Activated B cell treated with CpG ODN at 0.5 μM for 24 hours (primary cell): ENCODE results near the gene MST1R. TPM values are rescaled to one million over a fixed set of nuclear protein-coding genes. Genes with fewer than 3 reads are reported as not detected.

Source experiments
- ATAC-seq: fragments of 200-7000 bp; cut with Tn5 transposase; one replicate; pipeline ENCODE4 v1.10.0; 2021; ENCODE audit warnings: low read depth, mild to moderate bottlenecking, moderate library complexity
- CTCF ChIA-PET: fragments of 350-600 bp; sonication (Branson Sonifier 250); formaldehyde crosslinking; loops from one replicate; lab custom pipeline; 2021; ENCODE audit warnings: antibody characterized with exemption; lab: Charles Lee
- POLR2A ChIA-PET: fragments of 350-600 bp; sonication (Branson Sonifier 250); formaldehyde crosslinking; loops from one replicate; lab custom pipeline; 2021; ENCODE audit warnings: antibody characterized with exemption; lab: Charles Lee
- DNase-seq: peaks from one replicate; pipeline ENCODE4 v3.0.0; 2022
- H3K27ac Mint-ChIP-seq: one replicate; pipeline ENCODE4 v1.8.0; 2020; ENCODE audit warnings: mixed read lengths
- H3K27me3 Mint-ChIP-seq: one replicate; pipeline ENCODE4 v1.8.0; 2021; ENCODE audit warnings: mixed read lengths
- H3K36me3 Mint-ChIP-seq: one replicate; pipeline ENCODE4 v1.8.0; 2021; ENCODE audit warnings: low read depth, mixed read lengths
- H3K4me1 Mint-ChIP-seq: one replicate; pipeline ENCODE4 v1.8.0; 2021; ENCODE audit warnings: mixed read lengths
- H3K4me3 Mint-ChIP-seq: one replicate; pipeline ENCODE4 v1.8.0; 2020; ENCODE audit warnings: mild to moderate bottlenecking, mixed read lengths
- H3K9me3 Mint-ChIP-seq: one replicate; pipeline ENCODE4 v1.8.0; 2020; ENCODE audit warnings: mixed read lengths
- CTCF ChIP-seq: fragments of 200-600 bp; IDR thresholded peaks from one replicate; pipeline ENCODE4 v1.8.0; 2022; ENCODE audit warnings: antibody characterized with exemption, mild to moderate bottlenecking
- intact Hi-C: fragments of 100-400 bp; cut with micrococcal nuclease; formaldehyde crosslinking; loops from one replicate; pipeline ENCODE4 v1.15.1; 2024
- total RNA-seq: library from RNA; stranded (reverse); gene quantifications from 2 replicates; pipeline ENCODE4 v1.2.3, GENCODE V29; 2022

The MST1R gene
- total RNA-seq, 1 donor from 2014 or later: 1.6 TPM

- H3K4me1 Mint-ChIP-seq: peaks cover 16% of the 10 kb centered on the region
- H3K27me3 Mint-ChIP-seq: no peaks in the 10 kb centered on the region
- H3K36me3 Mint-ChIP-seq: no peaks in the 10 kb centered on the region
- H3K4me3 Mint-ChIP-seq: peak within 1 kb of the TSS; percentile 86
- peak within 1 kb of the TSS; percentile 79 for H3K27ac Mint-ChIP-seq
- ChIA-PET POLR2A (interaction anchor here (0.5 to 4.2 kb wide), 11 partner anchors 10 to 398 kb away, joined by 3 to 72 read pairs (median 3); partner anchors contain the start of genes GMPPB, GNAI2, INKA1 and RBM6), CTCF (interaction anchor here (1.0 to 1.7 kb wide), 5 partner anchors 10 to 91 kb away, joined by 3 to 5 read pairs (median 4); partner anchors contain the start of gene RBM6)
- H3K9me3 Mint-ChIP-seq: no peaks in the 10 kb centered on the region
- peak; percentile 95 for ATAC-seq
- no peak for TF ChIP-seq CTCF
- peak; percentile 92 for DNase-seq
- intact Hi-C loops: loop anchor here (1.0 to 5.0 kb wide), 6 partner anchors 10 to 1373 kb away; partner anchors contain the start of genes NICN1, PFKFB4 and TRAIP
Measured at GRCh38 chr3:49929291-49930167, 25.9 kb upstream of the MST1R start, which contains the start of gene MON1A. MON1A (minus strand) TSS chr3:49929811; CDS start chr3:49913346, 16,465 bp downstream.

GRCh38 chr3:49928481-49929017 is 24.9 kb upstream of the MST1R start:
- no peak for TF ChIP-seq CTCF
- Mint-ChIP-seq H3K36me3 (no peaks in the 10 kb centered on the region), H3K4me1 (peaks cover 16% of the 10 kb centered on the region), H3K27me3 (no peaks in the 10 kb centered on the region), H3K4me3 (peak overlapping the region; percentile 86), H3K27ac (no peak overlapping the region), H3K9me3 (no peaks in the 10 kb centered on the region)
- ATAC-seq (no peak), DNase-seq (no peak)
- ChIA-PET CTCF (interaction anchor here (1.4 to 1.7 kb wide), 3 partner anchors 11 to 389 kb away, joined by 4 to 5 read pairs (median 4); no protein-coding TSS in a partner anchor), POLR2A (interaction anchor here (0.6 to 4.2 kb wide), 5 partner anchors 11 to 236 kb away, joined by 3 to 72 read pairs (median 5); partner anchors contain the start of gene RBM6)
- intact Hi-C loops: loop anchor here (1.0 to 5.0 kb wide), 6 partner anchors 11 to 1372 kb away; partner anchors contain the start of genes NICN1, PFKFB4 and TRAIP

GRCh38 chr3:49927798-49928197 is 24.1 kb upstream of the MST1R start:
- Mint-ChIP-seq H3K4me1 (peaks cover 16% of the 10 kb centered on the region), H3K9me3 (no peaks in the 10 kb centered on the region), H3K27ac (no peak overlapping the region), H3K27me3 (no peaks in the 10 kb centered on the region), H3K36me3 (no peaks in the 10 kb centered on the region), H3K4me3 (no peak overlapping the region)
- DNase-seq (no peak), ATAC-seq (no peak)
- ChIA-PET POLR2A (interaction anchor here (0.6 to 4.2 kb wide), 5 partner anchors 12 to 235 kb away, joined by 3 to 72 read pairs (median 5); partner anchors contain the start of gene RBM6), CTCF (interaction anchor here (1.5 to 1.7 kb wide), 2 partner anchors 11 to 388 kb away, joined by 4 read pairs; no protein-coding TSS in a partner anchor)
- no peak for TF ChIP-seq CTCF
- intact Hi-C loops: loop anchor here (2.0 to 5.0 kb wide), 4 partner anchors 19 to 1371 kb away; partner anchors contain the start of genes NICN1, PFKFB4 and TRAIP

GRCh38 chr3:49926117-49926728 is 22.6 kb upstream of the MST1R start:
- intact Hi-C loops: loop anchor here (5.0 kb wide), 1 partner anchor 499 kb away; the partner anchor contains the start of gene NICN1
- H3K27me3 Mint-ChIP-seq: no peaks in the 10 kb centered on the region
- no peak for TF ChIP-seq CTCF
- ATAC-seq (no peak), DNase-seq (no peak)
- H3K27ac Mint-ChIP-seq: no peak overlapping the region
- peaks cover 16% of the 10 kb centered on the region for H3K4me1 Mint-ChIP-seq
- no peak overlapping the region for H3K4me3 Mint-ChIP-seq
- H3K9me3 Mint-ChIP-seq: no peaks in the 10 kb centered on the region
- H3K36me3 Mint-ChIP-seq: no peaks in the 10 kb centered on the region
- ChIA-PET CTCF (no interaction called here), POLR2A (no interaction called here)
